C4-2B (cell line): ENCODE results near the gene RFPL2.
"Not testable (repeated sequence)": the region's sequence is repeated elsewhere in the genome, so short reads cannot be mapped to it uniquely, and the experiment has no call there.

Experiments used
- H3K27ac ChIP-seq: fragments of 450-650 bp; 2 replicates; pipeline ENCODE4 v1.5.1; 2017
- CTCF ChIP-seq: fragments of 450-650 bp; conservative IDR thresholded peaks from 2 replicates; pipeline ENCODE4 v1.5.1; 2017; ENCODE audit warnings: mild to moderate bottlenecking
- ZFX ChIP-seq: fragments of 450-650 bp; IDR thresholded peaks from 2 replicates; pipeline ENCODE4 v1.6.1; 2017

RFPL2 gene

GRCh38 chr22:32144496-32145274 is 60.2 kb downstream of the RFPL2 start:
- TF ChIP-seq CTCF, result no peak
- no peak for TF ChIP-seq ZFX
- H3K27ac ChIP-seq, result no peak overlapping the region

GRCh38 chr22:32142600-32142999 is 62.3 kb downstream of the RFPL2 start:
- TF ChIP-seq CTCF (no peak), ZFX (no peak)
- no peak overlapping the region for H3K27ac ChIP-seq

- H3K27ac ChIP-seq, result not testable (repeated sequence)
These were observed 64.2 kb downstream of the RFPL2 start for GRCh38 chr22:32140688-32141087.

More at GRCh38 chr22:32140688-32141087, 64.2 kb downstream of the RFPL2 start:
- peak; percentile 52 for TF ChIP-seq CTCF
